Pancreas (tissue), 10 donors: ENCODE measurements around the gene MYL7. TPM values are rescaled to one million over a fixed set of nuclear protein-coding genes. Genes with fewer than 3 reads are reported as not detected.

Experiments used
- ATAC-seq, 4 donors: fragments of 200-7000 bp; cut with Tn5 transposase; one replicate each; pipeline versions ENCODE4 v1.8.0 to v1.9.1; 2020; ENCODE audit warnings: mild to moderate bottlenecking in 4 of 4, moderate library complexity in 4 of 4
- DNase-seq, 6 donors: peaks; one replicate each; pipeline ENCODE4 v3.0.0-alpha.2; 2020
- FAIRE-seq: peaks from 2 replicates; lab custom pipeline; 2012; peaks lifted over from hg19 to GRCh38; lab: Jason Lieb, UNC
- H3K27ac ChIP-seq, 4 donors: fragments of 200-600 bp; sonication (generic); 1 replicate in 3 of 4; 2 replicates in 1 of 4; pipeline versions ENCODE4 v1.5.0 to v1.8.0; 2020
- H3K27me3 ChIP-seq, 4 donors: fragments of 200-600 bp; one replicate each; pipeline ENCODE4 v1.8.0; 2021
- H3K36me3 ChIP-seq, 3 donors: fragments of 200-600 bp; sonication (generic) in 1 of 3; one replicate each; pipeline versions ENCODE4 v1.5.0 to v1.8.0; 2020 to 2021
- H3K4me1 ChIP-seq, 3 donors: fragments of 200-600 bp; one replicate each; pipeline ENCODE4 v1.8.0; 2021
- H3K4me3 ChIP-seq, 4 donors: fragments of 200-600 bp; sonication (generic) in 2 of 4; one replicate each; pipeline versions ENCODE4 v1.5.0 to v1.8.0; 2020 to 2021
- H3K9me3 ChIP-seq, 4 donors: fragments of 200-600 bp; one replicate each; pipeline ENCODE4 v1.8.0; 2021
- WGBS, 2 donors: extraction: QIAGEN DNeasy Blood & Tissue Kit; methylation state at CpG; one replicate each; pipeline ENCODE4 v1.1.7; 2013; 5-methylcytosine and 5-hydroxymethylcytosine counted together
- intact Hi-C, 3 donors: fragments of 100-400 bp; cut with DNase I; formaldehyde crosslinking; loops; one replicate each; pipeline versions ENCODE4 v1.11.1 to v1.14.2; 2022
- polyA plus RNA-seq, 2 donors: library from polyadenylated mRNA; stranded (reverse); fragments of 200-250 nt; gene quantifications; one replicate each; pipeline ENCODE4 v1.2.3, GENCODE V29; 2013
- total RNA-seq, 6 donors: library from RNA; stranded (reverse); fragmentation: NEBNext Ultra II Directional in 4 of 6; extraction: Animal tissue kit (Norgen Biotek cat#: 25700) in 4 of 6; gene quantifications; one replicate each; pipeline versions ENCODE4 v1.2.1 to v1.2.4, GENCODE V29; 2021 to 2023
- TF ChIP-seq, protein P1 (sequence below), 4 donors: fragments of 200-600 bp; sonication (generic) in 3 of 4; IDR thresholded peaks; one replicate each; pipeline versions ENCODE4 v1.5.0 to v1.8.0; 2021; ENCODE audit warnings: antibody characterized with exemption in 4 of 4
- donor health status: healthy with polysubstance abuse.
- donor health status: DM: no; HTN: no; CAD: no; lungs with moderate emphysema.
- donor health status: DM: no; HTN: no; CAD: no.
- donor health status: control.
- donor health status: control.
- donor health status: Bipolar disorder and iron deficiency.
- donor health status: DM: yes; HTN: yes; CAD: no.
- donor health status: DM: no; HTN: no; CAD: no.
- donor health status: DM: no; HTN: no; CAD: no.
- donor health status: DM: yes; HTN: yes; CAD: no.

The MYL7 gene
- total and polyA plus RNA-seq, 8 donors = 0.94 to 2.3 (median 1.9) TPM; not detected in 5

DNA sequence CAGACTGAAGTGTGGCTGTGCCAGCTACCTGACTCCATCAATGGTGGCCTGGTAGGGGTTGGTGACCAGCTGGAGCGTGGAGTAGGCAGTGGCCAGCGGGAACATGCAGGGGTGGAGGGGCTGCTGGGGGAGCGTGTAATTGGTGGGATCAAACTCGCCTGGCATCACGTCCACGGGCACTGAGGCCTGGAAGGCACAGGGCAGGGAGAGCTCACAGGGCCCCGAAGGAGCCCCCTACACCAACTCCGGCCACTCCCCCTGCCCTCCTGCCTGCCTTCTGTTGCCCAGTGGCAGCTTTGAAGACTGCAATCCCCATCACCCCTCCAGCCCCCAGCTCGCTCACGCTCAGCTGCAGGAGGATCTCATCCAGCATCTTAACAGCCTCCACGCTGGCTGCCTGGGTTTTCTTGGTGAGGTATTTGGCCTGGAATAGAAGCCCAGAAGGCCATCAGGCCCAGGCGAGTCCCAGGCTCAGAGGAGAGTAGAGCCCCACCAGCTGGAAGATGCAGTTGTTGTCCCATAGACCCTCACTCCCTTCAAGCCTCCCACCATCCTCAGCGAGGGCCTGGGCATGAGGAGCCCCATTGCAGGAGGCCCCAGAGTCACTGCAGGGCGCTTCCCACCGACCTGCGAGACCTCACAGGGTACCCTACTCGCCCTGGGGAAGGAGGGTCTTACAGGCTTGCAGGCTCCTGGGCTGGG lies 24.9 kb downstream of the MYL7 start:
- DNase-seq (peak in 3 of 6 donors; percentile 23 to 61 (median 49)), FAIRE-seq (no peak), ATAC-seq (no peak)
- H3K4me3 ChIP-seq = no peak overlapping the region
- H3K4me1 ChIP-seq = peaks cover 0 to 4% (median 0%) of the 10 kb centered on the region in 3 donors
- no peaks in the 10 kb centered on the region for H3K27me3 ChIP-seq
- H3K36me3 ChIP-seq = peaks cover 0 to 9% (median 0%) of the 10 kb centered on the region in 3 donors
- 93 to 94% methylated on average over 15 to 17 of the region's 17 CpGs for WGBS, 2 donors
- TF ChIP-seq, protein P1, sequence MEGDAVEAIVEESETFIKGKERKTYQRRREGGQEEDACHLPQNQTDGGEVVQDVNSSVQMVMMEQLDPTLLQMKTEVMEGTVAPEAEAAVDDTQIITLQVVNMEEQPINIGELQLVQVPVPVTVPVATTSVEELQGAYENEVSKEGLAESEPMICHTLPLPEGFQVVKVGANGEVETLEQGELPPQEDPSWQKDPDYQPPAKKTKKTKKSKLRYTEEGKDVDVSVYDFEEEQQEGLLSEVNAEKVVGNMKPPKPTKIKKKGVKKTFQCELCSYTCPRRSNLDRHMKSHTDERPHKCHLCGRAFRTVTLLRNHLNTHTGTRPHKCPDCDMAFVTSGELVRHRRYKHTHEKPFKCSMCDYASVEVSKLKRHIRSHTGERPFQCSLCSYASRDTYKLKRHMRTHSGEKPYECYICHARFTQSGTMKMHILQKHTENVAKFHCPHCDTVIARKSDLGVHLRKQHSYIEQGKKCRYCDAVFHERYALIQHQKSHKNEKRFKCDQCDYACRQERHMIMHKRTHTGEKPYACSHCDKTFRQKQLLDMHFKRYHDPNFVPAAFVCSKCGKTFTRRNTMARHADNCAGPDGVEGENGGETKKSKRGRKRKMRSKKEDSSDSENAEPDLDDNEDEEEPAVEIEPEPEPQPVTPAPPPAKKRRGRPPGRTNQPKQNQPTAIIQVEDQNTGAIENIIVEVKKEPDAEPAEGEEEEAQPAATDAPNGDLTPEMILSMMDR (IDR thresholded peaks at IDR 0.05) = no peak
- no peaks in the 10 kb centered on the region for H3K9me3 ChIP-seq
- intact Hi-C loops = no loop called here
- no peak overlapping the region for H3K27ac ChIP-seq

DNA sequence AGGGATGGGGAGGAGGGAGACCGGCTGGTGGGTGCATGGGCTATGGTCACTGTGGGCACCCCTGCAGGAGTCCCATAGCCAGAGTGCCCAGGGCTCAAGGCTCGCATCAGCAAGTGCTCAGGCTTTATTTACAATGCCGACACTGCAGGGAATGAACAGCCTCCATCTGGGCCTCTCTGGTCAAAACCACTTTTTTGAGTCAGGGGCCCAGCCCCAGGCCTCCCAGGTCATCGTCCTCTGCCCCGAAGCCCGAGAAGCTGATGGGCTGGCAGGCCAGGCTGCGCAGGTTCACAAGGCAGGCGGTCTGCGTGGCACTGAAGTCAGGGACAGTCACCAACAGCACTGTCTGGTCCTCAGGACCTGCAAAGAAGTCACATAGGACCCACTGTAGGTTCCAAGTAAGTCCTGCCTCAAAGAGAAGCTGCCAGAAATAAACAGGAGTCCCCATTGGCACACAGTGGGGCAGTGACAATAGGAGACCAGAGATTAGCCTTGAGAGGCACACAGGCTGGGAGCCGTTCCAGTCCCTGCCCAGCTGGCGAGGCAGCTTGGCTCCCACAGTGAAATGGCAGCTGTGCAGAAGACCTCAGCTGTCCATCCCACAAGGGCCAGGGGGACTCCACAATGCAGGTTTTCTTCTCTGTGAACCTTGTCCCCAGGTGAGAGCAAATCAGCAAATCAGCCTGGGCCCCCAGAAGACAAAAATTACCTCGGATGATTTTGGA lies 26.4 kb downstream of the MYL7 start:
- Histone ChIP-seq H3K4me3 (no peak overlapping the region), H3K27ac (no peak overlapping the region), H3K4me1 (no peaks in the 10 kb centered on the region), H3K9me3 (no peaks in the 10 kb centered on the region), H3K27me3 (no peaks in the 10 kb centered on the region), H3K36me3 (peaks cover 0 to 9% (median 0%) of the 10 kb centered on the region in 3 donors)
- intact Hi-C loops = no loop called here
- 74 to 77% methylated on average over 12 of the region's 12 CpGs for WGBS, 2 donors
- TF ChIP-seq, protein P1 (IDR thresholded peaks at IDR 0.05) = no peak
- ATAC-seq = peak; percentile 31 to 88 (median 52)
- FAIRE-seq = no peak
- peak in 5 of 6 donors; percentile 29 to 60 (median 54) for DNase-seq

DNA sequence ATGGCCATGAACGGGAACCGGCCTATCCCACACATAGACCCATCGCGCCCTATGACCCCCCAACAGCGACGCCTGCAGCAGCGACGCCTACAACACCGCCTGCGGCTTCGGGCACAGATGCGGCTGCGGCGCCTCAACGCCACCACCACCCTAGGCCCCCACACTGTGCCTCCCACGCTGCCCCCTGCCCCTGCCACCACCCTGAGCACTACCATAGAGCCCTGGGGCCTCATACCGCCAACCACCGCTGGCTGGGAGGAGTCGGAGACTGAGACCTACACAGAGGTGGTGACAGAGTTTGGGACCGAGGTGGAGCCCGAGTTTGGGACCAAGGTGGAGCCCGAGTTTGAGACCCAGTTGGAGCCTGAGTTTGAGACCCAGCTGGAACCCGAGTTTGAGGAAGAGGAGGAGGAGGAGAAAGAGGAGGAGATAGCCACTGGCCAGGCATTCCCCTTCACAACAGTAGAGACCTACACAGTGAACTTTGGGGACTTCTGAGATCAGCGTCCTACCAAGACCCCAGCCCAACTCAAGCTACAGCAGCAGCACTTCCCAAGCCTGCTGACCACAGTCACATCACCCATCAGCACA lies 27.3 kb downstream of the MYL7 start:
- Histone ChIP-seq H3K36me3 (peaks cover 0 to 9% (median 0%) of the 10 kb centered on the region in 3 donors), H3K4me1 (no peaks in the 10 kb centered on the region), H3K27ac (no peak overlapping the region), H3K4me3 (no peak overlapping the region), H3K9me3 (no peaks in the 10 kb centered on the region), H3K27me3 (no peaks in the 10 kb centered on the region)
- DNase-seq (peak in 1 of 6 donors; percentile 67), ATAC-seq (no peak), FAIRE-seq (no peak)
- intact Hi-C loops = no loop called here
- WGBS, 2 donors = 90 to 92% methylated on average over 24 of the region's 24 CpGs
- TF ChIP-seq, protein P1 (IDR thresholded peaks at IDR 0.05) = no peak

DNA sequence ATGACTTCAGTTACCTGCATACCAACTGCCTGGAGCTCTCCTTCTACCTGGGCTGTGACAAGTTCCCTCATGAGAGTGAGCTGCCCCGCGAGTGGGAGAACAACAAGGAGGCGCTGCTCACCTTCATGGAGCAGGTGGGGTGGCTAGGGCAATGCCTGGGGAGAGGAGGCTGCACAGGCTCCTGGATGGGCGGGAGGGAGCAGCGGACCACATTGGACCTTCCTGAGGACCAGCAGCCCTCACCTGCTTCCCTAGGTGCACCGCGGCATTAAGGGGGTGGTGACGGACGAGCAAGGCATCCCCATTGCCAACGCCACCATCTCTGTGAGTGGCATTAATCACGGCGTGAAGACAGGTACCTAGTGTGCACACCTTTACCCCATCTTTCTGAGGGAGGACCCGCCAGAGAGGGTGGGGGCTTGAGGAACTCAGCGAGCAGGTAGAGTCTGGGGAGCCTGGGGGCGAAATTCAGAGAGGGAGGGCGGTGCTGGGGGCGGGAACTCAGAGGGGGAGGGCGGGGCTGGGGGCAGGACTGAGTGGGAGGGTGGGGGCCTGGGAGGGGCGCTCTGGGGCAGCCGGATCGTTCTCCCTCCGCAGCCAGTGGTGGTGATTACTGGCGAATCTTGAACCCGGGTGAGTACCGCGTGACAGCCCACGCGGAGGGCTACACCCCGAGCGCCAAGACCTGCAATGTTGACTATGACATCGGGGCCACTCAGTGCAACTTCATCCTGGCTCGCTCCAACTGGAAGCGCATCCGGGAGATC lies 28.0 kb downstream of the MYL7 start:
- Histone ChIP-seq H3K27ac (no peak overlapping the region), H3K27me3 (no peaks in the 10 kb centered on the region), H3K9me3 (no peaks in the 10 kb centered on the region), H3K4me1 (no peaks in the 10 kb centered on the region), H3K36me3 (peaks cover 0 to 9% (median 0%) of the 10 kb centered on the region in 3 donors), H3K4me3 (no peak overlapping the region)
- peak in 2 of 6 donors; percentile 29 to 58 for DNase-seq
- FAIRE-seq = no peak
- WGBS, 2 donors = 67 to 77% methylated on average over 31 to 34 of the region's 34 CpGs
- TF ChIP-seq, protein P1 (IDR thresholded peaks at IDR 0.05) = no peak
- ATAC-seq = peak in 2 of 4 donors; percentile 15 to 43
- intact Hi-C loops = no loop called here
